CD4-positive, alpha-beta T cell treated with Interleukin-17A for 1 hour (primary cell): ENCODE measurements around the gene YKT6.

ENCODE experiments used
- DNase-seq: peaks from one replicate; pipeline ENCODE4 v3.0.0-alpha.2; 2020

YKT6 gene

GRCh38 chr7:44237696-44238095 lies 36.9 kb downstream of the YKT6 start:
- no peak for DNase-seq

- no peak for DNase-seq
These were observed 37.4 kb downstream of the YKT6 start for GRCh38 chr7:44238116-44238695.

- DNase-seq = no peak
These were observed 38.6 kb downstream of the YKT6 start for GRCh38 chr7:44239361-44239760.

- DNase-seq = no peak
These were observed 39.6 kb downstream of the YKT6 start for GRCh38 chr7:44240376-44240775.

GRCh38 chr7:44240983-44241510 lies 40.3 kb downstream of the YKT6 start:
- DNase-seq = peak; percentile 65

GRCh38 chr7:44242091-44242490 lies 41.3 kb downstream of the YKT6 start:
- no peak for DNase-seq

GRCh38 chr7:44244282-44244681 lies 43.5 kb downstream of the YKT6 start:
- DNase-seq = no peak

- DNase-seq = no peak
These were observed 45.8 kb downstream of the YKT6 start for GRCh38 chr7:44246396-44247113.

- DNase-seq = no peak
These were observed 47.3 kb downstream of the YKT6 start for GRCh38 chr7:44247868-44248651.

GRCh38 chr7:44249639-44250234 lies 49.0 kb downstream of the YKT6 start:
- no peak for DNase-seq

GRCh38 chr7:44251269-44251668 lies 50.5 kb downstream of the YKT6 start:
- DNase-seq = no peak

- DNase-seq = no peak
These were observed 51.1 kb downstream of the YKT6 start for GRCh38 chr7:44251881-44252280.

- DNase-seq = no peak
These were observed 55.7 kb downstream of the YKT6 start for GRCh38 chr7:44256459-44256858.

- no peak for DNase-seq
These were observed 56.4 kb downstream of the YKT6 start for GRCh38 chr7:44257213-44257612.

- peak; percentile 69 for DNase-seq
These were observed 57.0 kb downstream of the YKT6 start for GRCh38 chr7:44257618-44258422.

GRCh38 chr7:44258423-44258760 lies 57.6 kb downstream of the YKT6 start:
- no peak for DNase-seq

- DNase-seq = no peak
These were observed 58.2 kb downstream of the YKT6 start for GRCh38 chr7:44258865-44259546.

GRCh38 chr7:44259547-44260457 lies 59.0 kb downstream of the YKT6 start:
- no peak for DNase-seq

GRCh38 chr7:44261240-44261639 lies 60.5 kb downstream of the YKT6 start:
- no peak for DNase-seq

GRCh38 chr7:44262031-44262430 lies 61.3 kb downstream of the YKT6 start:
- DNase-seq = no peak
